Suprapubic skin (tissue), 4 donors: ENCODE measurements around the gene SENP7. TPM values are rescaled to one million over a fixed set of nuclear protein-coding genes. Genes with fewer than 3 reads are reported as not detected.

Experiments used
- DNase-seq, 2 donors: peaks; one replicate each; pipeline ENCODE4 v3.0.0-alpha.2; 2019; ENCODE audit warnings: low spot score in 2 of 2
- H3K27ac ChIP-seq: fragments of 200-600 bp; sonication (generic); one replicate; pipeline ENCODE4 v1.5.1; 2019
- H3K27me3 ChIP-seq: fragments of 200-600 bp; sonication (generic); one replicate; pipeline ENCODE4 v1.5.1; 2019
- H3K36me3 ChIP-seq: fragments of 200-600 bp; sonication (generic); one replicate; pipeline ENCODE4 v1.5.1; 2019
- H3K4me1 ChIP-seq: fragments of 200-600 bp; sonication (generic); one replicate; pipeline ENCODE4 v1.5.1; 2019
- H3K4me3 ChIP-seq: fragments of 200-600 bp; sonication (generic); one replicate; pipeline ENCODE4 v1.5.1; 2019; ENCODE audit warnings: mild to moderate bottlenecking
- H3K9me3 ChIP-seq: fragments of 200-600 bp; sonication (generic); one replicate; pipeline ENCODE4 v1.5.1; 2019
- CTCF ChIP-seq, 2 donors: fragments of 200-600 bp in 1 of 2; fragments of 450-650 bp in 1 of 2; sonication (generic) in 1 of 2; IDR thresholded peaks; one replicate each; pipeline ENCODE4 v1.5.1; 2016 to 2019; ENCODE audit warnings: antibody characterized with exemption in 2 of 2, mild to moderate bottlenecking in 1 of 2, moderate library complexity in 1 of 2
- EP300 ChIP-seq: sonication (generic); formaldehyde crosslinking; IDR thresholded peaks from one replicate; pipeline ENCODE4 v1.6.1; 2017; ENCODE audit warnings: antibody characterized with exemption
- POLR2A ChIP-seq, 2 donors: fragments of 450-650 bp; IDR thresholded peaks; one replicate each; pipeline ENCODE4 v1.6.1; 2017; ENCODE audit warnings: antibody characterized with exemption in 2 of 2, mild to moderate bottlenecking in 2 of 2, moderate library complexity in 2 of 2
- POLR2AphosphoS5 ChIP-seq, 3 donors: sonication (generic); formaldehyde crosslinking; IDR thresholded peaks; one replicate each; pipeline ENCODE4 v1.6.1; 2017; ENCODE audit warnings: antibody characterized with exemption in 3 of 3
- WGBS: methylation state at CpG from one replicate; pipeline ENCODE4 v1.1.5; 2018; 5-methylcytosine and 5-hydroxymethylcytosine counted together
- total RNA-seq, 4 donors: library from RNA; depleted of rRNA; stranded (reverse); fragments of >200 nt; gene quantifications; one replicate each; pipeline ENCODE4 v1.1.0, GENCODE V29; 2016

Gene SENP7
- total RNA-seq, 4 donors from 2014 or later = 13.3 to 39.4 (median 15.8) TPM

- Histone ChIP-seq H3K4me1 (peaks cover 2% of the 10 kb centered on the region), H3K9me3 (no peaks in the 10 kb centered on the region), H3K36me3 (peaks cover 4% of the 10 kb centered on the region), H3K4me3 (no peak overlapping the region), H3K27me3 (no peaks in the 10 kb centered on the region), H3K27ac (no peak overlapping the region)
- no peak for DNase-seq
- TF ChIP-seq EP300 = no peak
- peak in 1 of 2 donors; percentile 22 for TF ChIP-seq CTCF (IDR thresholded peaks at IDR 0.05)
- no peak for TF ChIP-seq POLR2A (IDR thresholded peaks at IDR 0.05)
- no peak for TF ChIP-seq POLR2AphosphoS5 (IDR thresholded peaks at IDR 0.05)
Measured at GRCh38 chr3:101381809-101382208, 131.2 kb downstream of the SENP7 start.

GRCh38 chr3:101379658-101380376 lies 133.2 kb downstream of the SENP7 start:
- Histone ChIP-seq H3K27ac (no peak overlapping the region), H3K4me1 (peaks cover 2% of the 10 kb centered on the region), H3K9me3 (no peaks in the 10 kb centered on the region), H3K27me3 (no peaks in the 10 kb centered on the region), H3K36me3 (peaks cover 4% of the 10 kb centered on the region), H3K4me3 (no peak overlapping the region)
- 86% methylated on average over 3 of the region's 3 CpGs for WGBS
- TF ChIP-seq CTCF (IDR thresholded peaks at IDR 0.05) (no peak), POLR2A (IDR thresholded peaks at IDR 0.05) (no peak), POLR2AphosphoS5 (IDR thresholded peaks at IDR 0.05) (no peak)
- DNase-seq = no peak

- Histone ChIP-seq H3K27me3 (no peaks in the 10 kb centered on the region), H3K27ac (no peak overlapping the region), H3K9me3 (no peaks in the 10 kb centered on the region), H3K4me1 (no peaks in the 10 kb centered on the region), H3K36me3 (no peaks in the 10 kb centered on the region), H3K4me3 (no peak overlapping the region)
- TF ChIP-seq CTCF (IDR thresholded peaks at IDR 0.05) = no peak
- TF ChIP-seq POLR2AphosphoS5 (IDR thresholded peaks at IDR 0.05) = no peak
- TF ChIP-seq EP300 = no peak
- no peak for TF ChIP-seq POLR2A (IDR thresholded peaks at IDR 0.05)
- WGBS = 76% methylated on average over 3 of the region's 3 CpGs
- DNase-seq = no peak
Measured at GRCh38 chr3:101377796-101378195, 135.2 kb downstream of the SENP7 start.

GRCh38 chr3:101377209-101377608 lies 135.8 kb downstream of the SENP7 start:
- Histone ChIP-seq H3K27ac (no peak overlapping the region), H3K9me3 (no peaks in the 10 kb centered on the region), H3K36me3 (no peaks in the 10 kb centered on the region), H3K4me3 (no peak overlapping the region), H3K27me3 (no peaks in the 10 kb centered on the region), H3K4me1 (no peaks in the 10 kb centered on the region)
- DNase-seq = no peak
- TF ChIP-seq POLR2A (IDR thresholded peaks at IDR 0.05) = no peak
- TF ChIP-seq POLR2AphosphoS5 (IDR thresholded peaks at IDR 0.05) = no peak
- no peak for TF ChIP-seq CTCF (IDR thresholded peaks at IDR 0.05)
- no peak for TF ChIP-seq EP300
- 90% methylated on average over 4 of the region's 4 CpGs for WGBS

GRCh38 chr3:101375586-101375985 lies 137.4 kb downstream of the SENP7 start:
- TF ChIP-seq EP300 = no peak
- TF ChIP-seq POLR2AphosphoS5 (IDR thresholded peaks at IDR 0.05) = no peak
- TF ChIP-seq CTCF (IDR thresholded peaks at IDR 0.05) = no peak
- TF ChIP-seq POLR2A (IDR thresholded peaks at IDR 0.05) = no peak
- no peaks in the 10 kb centered on the region for H3K9me3 ChIP-seq
- no peak overlapping the region for H3K4me3 ChIP-seq
- no peaks in the 10 kb centered on the region for H3K27me3 ChIP-seq
- H3K36me3 ChIP-seq = no peaks in the 10 kb centered on the region
- no peak overlapping the region for H3K27ac ChIP-seq
- no peak for DNase-seq
- H3K4me1 ChIP-seq = no peaks in the 10 kb centered on the region
